GM19455 (cell line): ENCODE results near the gene SH3BGRL2.

ENCODE experiments used
- ATAC-seq: cut with Tn5 transposase; IDR thresholded peaks from one replicate; pipeline ENCODE4 v1.9.1; 2021; ENCODE audit not compliant: unreplicated experiment

The SH3BGRL2 gene

GRCh38 chr6:79694623-79695343 lies 63.7 kb downstream of the SH3BGRL2 start:
- no peak for ATAC-seq

GRCh38 chr6:79697430-79697829 lies 66.3 kb downstream of the SH3BGRL2 start:
- no peak for ATAC-seq

- no peak for ATAC-seq
These were observed 68.5 kb downstream of the SH3BGRL2 start for GRCh38 chr6:79699606-79700005.

GRCh38 chr6:79702691-79703090 lies 71.6 kb downstream of the SH3BGRL2 start:
- no peak for ATAC-seq

- ATAC-seq: no peak
These were observed 73.1 kb downstream of the SH3BGRL2 start for GRCh38 chr6:79704200-79704599.

- ATAC-seq: no peak
These were observed 74.4 kb downstream of the SH3BGRL2 start for GRCh38 chr6:79705456-79705995.

GRCh38 chr6:79706527-79706926 lies 75.4 kb downstream of the SH3BGRL2 start:
- ATAC-seq: no peak

- no peak for ATAC-seq
These were observed 76.5 kb downstream of the SH3BGRL2 start for GRCh38 chr6:79707621-79708020.

- ATAC-seq: no peak
These were observed 77.1 kb downstream of the SH3BGRL2 start for GRCh38 chr6:79708095-79708791.

- ATAC-seq: no peak
These were observed 79.0 kb downstream of the SH3BGRL2 start for GRCh38 chr6:79710127-79710526.

- no peak for ATAC-seq
These were observed 80.0 kb downstream of the SH3BGRL2 start for GRCh38 chr6:79711167-79711566.

GRCh38 chr6:79712144-79712543 lies 81.0 kb downstream of the SH3BGRL2 start:
- ATAC-seq: no peak

GRCh38 chr6:79712616-79713135 lies 81.5 kb downstream of the SH3BGRL2 start:
- no peak for ATAC-seq

GRCh38 chr6:79713701-79714322 lies 82.7 kb downstream of the SH3BGRL2 start:
- no peak for ATAC-seq

- no peak for ATAC-seq
These were observed 86.9 kb downstream of the SH3BGRL2 start for GRCh38 chr6:79717989-79718388.

GRCh38 chr6:79718509-79719247 lies 87.5 kb downstream of the SH3BGRL2 start:
- ATAC-seq: no peak

- no peak for ATAC-seq
These were observed 88.3 kb downstream of the SH3BGRL2 start for GRCh38 chr6:79719248-79719960.

- no peak for ATAC-seq
These were observed 93.7 kb downstream of the SH3BGRL2 start for GRCh38 chr6:79724816-79725215.

- ATAC-seq: no peak
These were observed 100.3 kb downstream of the SH3BGRL2 start for GRCh38 chr6:79731471-79731870.

- no peak for ATAC-seq
These were observed 102.3 kb downstream of the SH3BGRL2 start for GRCh38 chr6:79733388-79733787.
